CD14-positive monocyte (primary cell): ENCODE data around the gene ADSS1. TPM values are rescaled to one million over a fixed set of nuclear protein-coding genes. Genes with fewer than 3 reads are reported as not detected.

Source experiments
- DNase-seq, 3 donors: peaks; one replicate each; pipeline ENCODE4 v3.0.0-alpha.2; 2011 to 2022
- H2AFZ ChIP-seq: 2 replicates; pipeline ENCODE4 v1.6.0; 2012; ENCODE audit warnings: mild to moderate bottlenecking, low read depth, low read length, inconsistent platforms; ENCODE audit not compliant: insufficient read depth, poor library complexity, severe bottlenecking
- H3K27ac ChIP-seq, 2 donors: 1 replicate in 1 of 2; 2 replicates in 1 of 2; pipeline ENCODE4 v1.5.1; 2012 to 2013; ENCODE audit warnings: low read length in 2 of 2, control low read depth in 1 of 2, inconsistent platforms in 1 of 2, low read depth in 1 of 2, mild to moderate bottlenecking in 1 of 2
- H3K27me3 ChIP-seq, 2 donors: one replicate each; pipeline versions ENCODE4 v1.6.0 to v1.6.1; 2011 to 2013; ENCODE audit warnings: low read length in 2 of 2; ENCODE audit not compliant: control insufficient read depth in 2 of 2, insufficient read depth in 2 of 2
- H3K36me3 ChIP-seq, 2 donors: replicated peaks in 1 of 2; 1 replicate in 1 of 2; 2 replicates in 1 of 2; pipeline versions ENCODE4 v1.5.1 to v1.6.1; 2012 to 2013; ENCODE audit warnings: low read length in 2 of 2, control low read depth in 1 of 2, inconsistent platforms in 1 of 2, mild to moderate bottlenecking in 1 of 2; ENCODE audit not compliant: insufficient read depth in 2 of 2, control insufficient read depth in 1 of 2
- H3K4me1 ChIP-seq, 2 donors: 1 replicate in 1 of 2; 2 replicates in 1 of 2; pipeline versions ENCODE4 v1.5.1 to v1.6.1; 2012 to 2013; ENCODE audit warnings: low read length in 2 of 2, control low read depth in 1 of 2, inconsistent platforms in 1 of 2, mild to moderate bottlenecking in 1 of 2, moderate library complexity in 1 of 2; ENCODE audit not compliant: insufficient read depth in 2 of 2, control insufficient read depth in 1 of 2
- H3K4me2 ChIP-seq: replicated peaks from 2 replicates; pipeline ENCODE3; 2012; ENCODE audit warnings: low read length, moderate library complexity, mild to moderate bottlenecking; ENCODE audit not compliant: poor library complexity, severe bottlenecking; ENCODE audit errors: extremely low read depth
- H3K4me3 ChIP-seq, 3 experiments: fragments of 200-600 bp in 1 of 3; sonication (generic) in 1 of 3; replicated peaks in 1 of 3; 1 replicate in 2 of 3; 2 replicates in 1 of 3; pipeline ENCODE4 v1.5.1; 2011 to 2013; ENCODE audit warnings: low read length in 3 of 3, mild to moderate bottlenecking in 3 of 3, control low read depth in 2 of 3, low read depth in 2 of 3, inconsistent platforms in 1 of 3, moderate library complexity in 1 of 3
- H3K79me2 ChIP-seq: 2 replicates; pipeline ENCODE4 v1.6.0; 2012; ENCODE audit warnings: mild to moderate bottlenecking, control low read depth, inconsistent platforms, low read length, moderate library complexity; ENCODE audit not compliant: insufficient read depth
- H3K9ac ChIP-seq: 2 replicates; pipeline ENCODE4 v1.6.0; 2017; ENCODE audit warnings: low read length, mild to moderate bottlenecking; ENCODE audit not compliant: insufficient read depth, poor library complexity, severe bottlenecking
- H3K9me3 ChIP-seq, 2 donors: replicated peaks in 1 of 2; 1 replicate in 1 of 2; 2 replicates in 1 of 2; pipeline versions ENCODE4 v1.5.1 to v1.6.1; 2012 to 2013; ENCODE audit warnings: low read length in 2 of 2, control low read depth in 1 of 2; ENCODE audit not compliant: control insufficient read depth in 1 of 2, insufficient read depth in 1 of 2
- H4K20me1 ChIP-seq: 2 replicates; pipeline ENCODE4 v1.6.0; 2012; ENCODE audit warnings: mild to moderate bottlenecking, low read length, control low read depth, moderate library complexity; ENCODE audit not compliant: insufficient read depth
- H3K27ac Mint-ChIP-seq, 7 donors: one replicate each; pipeline ENCODE4 v1.8.0; 2020; ENCODE audit warnings: mild to moderate bottlenecking in 7 of 7, mixed read lengths in 7 of 7, moderate library complexity in 6 of 7, inconsistent platforms in 2 of 7
- H3K27me3 Mint-ChIP-seq, 3 donors: one replicate each; pipeline ENCODE4 v1.8.0; 2021 to 2022; ENCODE audit warnings: low read depth in 3 of 3, mild to moderate bottlenecking in 3 of 3, mixed read lengths in 3 of 3, moderate library complexity in 3 of 3, inconsistent platforms in 1 of 3
- H3K36me3 Mint-ChIP-seq, 2 donors: one replicate each; pipeline ENCODE4 v1.8.0; 2020; ENCODE audit warnings: mixed read lengths in 2 of 2, inconsistent platforms in 1 of 2, mild to moderate bottlenecking in 1 of 2
- H3K4me1 Mint-ChIP-seq: one replicate; pipeline ENCODE4 v1.8.0; 2020; ENCODE audit warnings: mild to moderate bottlenecking, mixed read lengths
- H3K4me3 Mint-ChIP-seq, 2 donors: one replicate each; pipeline ENCODE4 v1.8.0; 2020; ENCODE audit warnings: mild to moderate bottlenecking in 2 of 2, mixed read lengths in 2 of 2, moderate library complexity in 1 of 2
- H3K9me3 Mint-ChIP-seq, 7 donors: one replicate each; pipeline ENCODE4 v1.8.0; 2020 to 2022; ENCODE audit warnings: mixed read lengths in 7 of 7, mild to moderate bottlenecking in 6 of 7, moderate library complexity in 6 of 7, inconsistent platforms in 2 of 7
- CTCF ChIP-seq: fragments of 200-600 bp; IDR thresholded peaks from one replicate; pipeline ENCODE4 v1.8.0; 2022; ENCODE audit warnings: antibody characterized with exemption, mild to moderate bottlenecking
- WGBS: methylation state at CpG from one replicate; pipeline ENCODE4 v1.1.5; 2013; ENCODE audit warnings: missing lambda C conversion rate; ENCODE audit not compliant: insufficient coverage; 5-methylcytosine and 5-hydroxymethylcytosine counted together
- intact Hi-C, 2 donors: fragments of 100-400 bp; cut with micrococcal nuclease; formaldehyde crosslinking; loops; one replicate each; pipeline versions ENCODE4 v1.15.0 to v1.15.1; 2023
- polyA plus RNA-seq, 3 donors: library from polyadenylated mRNA; depleted of rRNA in 1 of 3; unstranded in 2 of 3; stranded (reverse) in 1 of 3; fragments of 300-500 nt in 2 of 3; fragments of >200 nt in 1 of 3; fragmentation: Illumina TruSeq in 2 of 3; gene quantifications; 1 replicate in 2 of 3; 2 replicates in 1 of 3; pipeline ENCODE4 v1.2.3, GENCODE V29; 2012 to 2021

The ADSS1 gene
- polyA plus RNA-seq, 3 donors = 0.61 to 3.7 (median 0.64) TPM

GRCh38 chr14:104774453-104775072, 50.5 kb downstream of the ADSS1 start:
- Mint-ChIP-seq H3K4me3 (no peak overlapping the region), H3K36me3 (peaks cover 39 to 75% of the 10 kb centered on the region in 2 donors), H3K4me1 (no peaks in the 10 kb centered on the region), H3K27me3 (no peaks in the 10 kb centered on the region), H3K9me3 (peaks cover 2 to 27% (median 12%) of the 10 kb centered on the region in 7 donors), H3K27ac (peak overlapping the region in 1 of 7 donors; percentile 12)
- intact Hi-C loops = no loop called here
- no peak overlapping the region for H3K9ac ChIP-seq
- peaks cover 61 to 90% of the 10 kb centered on the region in 2 donors for H3K36me3 ChIP-seq
- no peak overlapping the region for H2AFZ ChIP-seq
- no peak overlapping the region for H3K27ac ChIP-seq
- H3K79me2 ChIP-seq = no peaks in the 10 kb centered on the region
- WGBS = 94% methylated on average over 14 of the region's 20 CpGs
- H3K4me2 ChIP-seq = no peak overlapping the region
- no peak for DNase-seq
- H4K20me1 ChIP-seq = peaks cover 85% of the 10 kb centered on the region
- peaks cover 7 to 11% of the 10 kb centered on the region in 2 donors for H3K9me3 ChIP-seq
- no peaks in the 10 kb centered on the region for H3K27me3 ChIP-seq
- H3K4me1 ChIP-seq = no peaks in the 10 kb centered on the region
- TF ChIP-seq CTCF = no peak
- no peak overlapping the region for H3K4me3 ChIP-seq

DNA sequence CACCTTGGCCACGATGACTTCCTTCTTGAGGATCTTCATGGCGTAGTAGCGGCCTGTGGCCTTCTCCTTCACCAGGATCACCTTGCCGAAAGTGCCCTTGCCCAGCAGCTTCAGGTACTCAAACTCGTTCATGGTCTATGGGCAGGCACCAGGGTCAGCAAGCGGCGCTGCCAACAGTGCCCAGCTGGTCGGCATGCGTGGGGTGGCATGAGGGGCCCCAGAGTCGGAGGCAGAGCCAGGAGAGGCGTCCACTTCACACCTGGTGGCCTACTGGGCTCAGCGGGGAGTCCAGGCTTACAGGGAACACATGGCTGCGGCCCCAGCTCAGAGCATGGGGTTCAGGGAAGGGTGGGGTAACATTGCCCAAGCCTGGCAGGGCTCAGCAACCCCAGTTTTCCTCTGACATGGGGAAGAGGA, 51.1 kb downstream of the ADSS1 start:
- DNase-seq = no peak
- H4K20me1 ChIP-seq = peaks cover 86% of the 10 kb centered on the region
- no peak overlapping the region for H3K4me2 ChIP-seq
- Mint-ChIP-seq H3K9me3 (peaks cover 2 to 27% (median 12%) of the 10 kb centered on the region in 7 donors), H3K4me1 (no peaks in the 10 kb centered on the region), H3K27ac (no peak overlapping the region), H3K27me3 (no peaks in the 10 kb centered on the region), H3K4me3 (no peak overlapping the region), H3K36me3 (peaks cover 35 to 75% of the 10 kb centered on the region in 2 donors)
- no peaks in the 10 kb centered on the region for H3K27me3 ChIP-seq
- H2AFZ ChIP-seq = no peak overlapping the region
- no peaks in the 10 kb centered on the region for H3K79me2 ChIP-seq
- H3K9ac ChIP-seq = no peak overlapping the region
- H3K27ac ChIP-seq = no peak overlapping the region
- TF ChIP-seq CTCF = no peak
- whole genome bisulfite sequencing = 97% methylated on average over 13 of the region's 13 CpGs
- no peaks in the 10 kb centered on the region for H3K4me1 ChIP-seq
- no peak overlapping the region for H3K4me3 ChIP-seq
- intact Hi-C loops = no loop called here
- peaks cover 66 to 90% of the 10 kb centered on the region in 2 donors for H3K36me3 ChIP-seq
- peaks cover 7 to 11% of the 10 kb centered on the region in 2 donors for H3K9me3 ChIP-seq
